ENCODE measurements around the gene EMX1.
A peak's percentile ranks its signal among the peaks of the same experiment; 100 is the strongest.

EMX1 gene

DNA sequence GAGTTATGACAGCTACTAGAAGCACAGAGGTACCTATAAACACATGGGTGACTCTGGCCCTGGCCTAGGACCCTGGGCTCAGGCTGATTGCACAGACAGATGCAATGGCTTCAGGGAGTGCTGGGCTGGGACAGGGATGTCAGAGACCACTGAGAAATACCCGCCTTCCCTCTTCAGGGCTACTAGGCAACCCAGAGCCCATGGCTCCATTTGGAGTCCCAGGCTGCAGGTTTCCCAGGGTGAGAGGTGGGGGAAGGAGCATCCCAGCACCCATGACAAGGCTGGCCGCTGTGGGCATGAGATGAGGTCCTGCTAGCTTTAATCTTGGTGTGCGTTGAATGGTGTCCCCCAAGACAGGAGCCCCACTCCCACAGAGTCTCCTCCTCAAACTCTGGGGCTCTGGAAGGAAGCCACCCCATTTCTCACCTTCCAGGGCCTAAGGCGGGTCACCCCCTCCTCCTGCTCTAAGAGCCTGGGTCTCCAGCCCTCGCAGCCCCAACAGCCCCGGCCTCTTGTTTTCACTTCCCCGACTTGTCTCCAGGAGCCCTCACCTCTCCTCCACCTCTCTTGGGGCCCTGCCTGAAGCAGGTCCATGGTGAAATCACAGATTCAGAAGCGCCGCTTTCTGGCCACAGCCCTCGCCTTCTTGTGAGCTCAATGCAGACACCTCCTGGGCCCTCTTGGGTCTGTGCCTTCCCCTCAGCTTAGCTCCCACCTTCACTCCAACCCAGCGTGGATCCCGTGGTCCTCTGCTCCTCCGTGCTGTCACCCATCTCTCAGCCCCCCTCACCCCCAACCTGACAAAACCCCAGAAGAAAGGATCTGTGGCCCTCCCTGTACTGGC lies 41.4 kb downstream of the EMX1 start:
- DNase-seq (ENCODE audit: low read depth) = no peak

DNA sequence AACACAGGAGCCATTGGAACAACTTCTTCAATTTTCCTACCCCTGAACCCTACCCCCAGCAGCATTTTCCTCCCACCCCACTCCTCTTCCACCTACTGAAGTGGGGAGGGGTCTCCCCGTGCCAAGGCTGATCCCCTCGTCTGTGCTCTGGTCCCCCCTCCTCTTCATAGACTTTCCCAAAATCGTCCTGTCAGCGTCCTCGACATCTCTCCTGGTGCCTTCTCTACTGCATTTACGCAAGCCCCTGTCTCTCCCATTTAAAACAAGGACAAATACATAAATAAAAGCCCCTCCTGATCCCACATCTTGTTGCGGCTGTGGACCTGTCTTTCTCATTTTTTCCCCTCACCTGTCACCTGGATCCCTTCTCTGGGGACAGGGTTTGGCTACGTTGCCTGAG lies 42.2 kb downstream of the EMX1 start:
- DNase-seq (ENCODE audit: low read depth) = no peak

DNA sequence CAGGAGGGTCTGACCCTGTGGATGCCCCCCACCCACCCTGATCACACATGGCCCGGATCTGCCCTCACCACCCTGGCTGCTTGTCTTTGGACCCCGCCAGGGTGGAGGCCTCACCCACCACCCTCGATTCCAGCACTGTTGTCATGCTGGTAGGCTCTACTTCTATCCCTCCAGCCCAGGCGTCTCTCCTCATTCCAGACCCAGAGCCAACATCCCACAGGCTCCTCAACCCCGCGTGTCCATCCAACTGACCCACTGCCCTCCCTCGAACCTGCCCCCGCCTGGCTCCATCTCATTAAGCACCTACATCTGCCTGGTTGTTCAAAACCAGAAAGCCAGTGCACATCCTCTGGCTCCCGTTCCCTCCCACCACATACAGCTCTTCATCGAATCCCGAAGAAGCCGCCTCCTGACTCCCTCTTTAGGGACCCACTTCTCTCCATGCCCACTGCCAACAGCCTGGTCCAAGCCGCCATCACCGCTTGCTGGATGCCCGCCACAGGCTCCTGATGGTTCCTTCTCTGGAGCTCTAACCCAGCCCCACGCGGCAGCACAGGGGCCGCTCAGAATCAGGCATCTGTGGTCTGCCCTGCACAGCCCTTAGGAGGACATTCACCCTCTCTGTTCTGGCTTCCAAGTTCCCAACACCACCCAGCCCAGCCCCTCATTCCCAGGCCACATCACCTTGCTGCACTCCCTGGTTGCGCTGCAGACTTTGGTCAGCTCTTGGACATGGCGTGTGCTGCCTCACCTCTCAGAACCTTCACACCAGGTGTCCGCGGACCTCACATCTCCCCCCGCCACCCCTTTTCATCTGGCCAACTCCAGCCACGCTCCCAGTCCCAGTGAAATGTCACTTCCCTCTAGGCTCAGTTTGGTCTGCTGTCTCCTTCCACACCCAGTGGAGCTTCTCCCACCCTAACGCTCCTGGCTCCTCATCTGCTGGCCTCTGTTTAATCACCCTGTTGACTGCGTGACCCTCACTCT lies 43.0 kb downstream of the EMX1 start:
- no peak for DNase-seq (ENCODE audit: low read depth)

DNA sequence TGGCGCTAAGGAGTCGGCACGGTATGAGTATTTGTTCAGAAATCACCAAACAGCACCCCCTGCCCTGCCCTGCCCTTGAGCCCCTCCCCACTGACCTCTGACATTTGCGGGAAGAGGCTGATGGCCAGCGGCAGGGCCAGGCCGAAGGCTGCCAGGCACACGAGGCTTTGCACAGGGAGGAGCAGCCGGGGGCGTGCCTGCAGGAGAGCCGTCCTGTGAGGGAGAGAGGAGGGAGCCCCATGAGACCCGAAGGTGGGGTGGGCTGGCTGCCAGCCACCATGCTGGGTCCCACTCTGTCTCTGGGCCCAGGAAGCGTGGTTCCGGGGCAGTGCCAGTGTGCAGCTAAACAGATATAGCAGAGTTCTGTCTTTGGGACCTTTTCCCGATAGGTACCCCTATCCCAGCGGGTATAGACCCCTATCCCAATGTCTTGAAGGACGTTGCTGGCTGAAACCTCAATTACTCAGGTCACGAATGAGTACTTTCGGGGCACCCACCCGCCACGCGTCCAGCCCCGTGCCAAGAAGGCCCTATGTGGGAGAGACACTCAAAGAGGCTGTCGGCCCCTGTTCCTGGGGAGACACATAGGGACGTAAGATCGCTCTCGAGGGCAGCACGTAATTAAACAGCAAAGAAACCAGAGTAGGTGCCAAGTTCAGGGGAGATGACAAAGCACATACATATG lies 43.9 kb downstream of the EMX1 start:
- no peak for DNase-seq (ENCODE audit: low read depth)

DNA sequence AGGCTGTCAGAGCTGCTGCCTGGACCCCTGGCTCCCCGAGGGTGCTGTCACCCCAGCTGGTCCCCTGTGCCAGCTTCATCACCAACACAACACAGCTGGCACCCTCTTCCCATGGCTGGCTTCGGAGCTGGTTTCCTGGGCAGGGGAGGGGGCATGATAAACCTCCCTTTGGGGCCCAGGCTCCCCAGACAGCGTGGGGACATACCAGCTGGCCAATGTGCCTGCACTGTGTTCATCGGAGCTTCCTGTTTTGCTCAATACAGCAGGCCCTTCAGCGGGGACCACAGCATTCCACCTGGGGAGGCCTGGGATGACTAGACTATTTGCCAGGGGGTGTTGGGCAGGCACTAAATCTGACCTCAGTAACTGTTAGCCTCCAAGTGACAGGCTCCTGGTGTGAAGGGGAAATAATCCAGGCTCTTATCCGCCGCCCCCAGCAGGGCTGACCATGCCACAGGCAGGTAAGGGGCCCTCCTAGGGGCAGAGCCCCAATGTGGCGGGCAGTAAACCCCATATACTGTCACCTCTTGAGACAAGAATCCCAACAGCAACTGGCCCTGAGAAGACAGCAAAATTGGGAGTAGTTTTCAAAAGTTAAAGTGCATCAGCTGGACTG lies 44.6 kb downstream of the EMX1 start:
- DNase-seq (ENCODE audit: low read depth) = no peak

DNA sequence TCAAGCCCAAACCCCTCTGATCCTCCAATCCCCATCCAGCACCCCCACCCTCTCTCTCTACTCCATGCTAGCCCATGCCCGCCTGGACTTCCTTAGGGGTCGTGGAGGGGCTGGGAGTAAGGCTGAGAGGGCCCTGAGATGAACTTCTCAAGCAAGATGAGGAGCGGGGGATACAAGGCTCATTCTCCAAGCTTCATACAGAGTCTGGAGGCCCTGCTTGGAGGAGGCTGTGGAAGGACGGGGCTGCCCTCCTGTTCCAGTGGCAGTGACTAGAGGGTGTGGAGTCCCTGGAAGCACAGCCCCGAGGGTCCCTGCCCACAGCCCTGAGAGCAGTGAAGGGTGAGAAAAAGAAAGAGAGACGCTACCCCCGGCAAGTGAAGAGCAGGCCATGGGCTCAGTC lies 45.6 kb downstream of the EMX1 start:
- DNase-seq (ENCODE audit: low read depth) = no peak

DNA sequence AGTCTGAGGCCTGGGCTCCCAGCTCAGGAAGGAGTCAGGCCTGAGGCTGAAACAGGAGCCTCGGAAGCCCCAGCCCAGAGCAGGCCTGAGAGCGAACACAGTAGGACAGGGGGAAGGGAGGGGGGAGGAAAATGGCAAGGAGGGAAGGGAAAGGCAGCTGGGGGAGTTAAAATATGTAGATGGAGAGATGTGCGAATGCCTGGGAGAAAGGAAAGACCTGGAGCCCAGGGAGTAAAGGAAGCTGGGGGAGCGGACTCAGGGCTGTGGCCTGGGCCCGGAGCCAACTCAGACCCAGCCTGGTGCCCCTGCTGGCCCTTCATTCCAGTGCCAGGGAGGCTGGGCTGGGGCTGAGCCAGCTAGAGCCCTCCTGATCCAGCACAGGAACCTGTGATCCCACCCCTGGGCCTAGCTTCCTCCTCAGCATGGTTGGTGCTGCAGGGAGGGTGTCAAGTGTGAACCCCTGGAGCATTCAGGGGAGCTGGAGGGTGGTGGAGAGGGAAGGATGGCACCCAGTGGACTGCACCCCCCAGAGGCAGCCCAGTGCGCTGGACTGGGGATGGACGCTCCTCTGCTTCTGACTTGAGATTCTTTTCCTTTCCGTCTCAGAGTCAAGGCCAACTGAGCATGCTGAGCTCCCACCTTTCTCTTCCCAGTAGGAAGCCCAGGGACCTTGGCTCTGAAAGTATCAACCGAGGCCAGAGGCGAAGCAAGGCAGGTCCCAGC lies 46.3 kb downstream of the EMX1 start:
- no peak for DNase-seq (ENCODE audit: low read depth)

DNA sequence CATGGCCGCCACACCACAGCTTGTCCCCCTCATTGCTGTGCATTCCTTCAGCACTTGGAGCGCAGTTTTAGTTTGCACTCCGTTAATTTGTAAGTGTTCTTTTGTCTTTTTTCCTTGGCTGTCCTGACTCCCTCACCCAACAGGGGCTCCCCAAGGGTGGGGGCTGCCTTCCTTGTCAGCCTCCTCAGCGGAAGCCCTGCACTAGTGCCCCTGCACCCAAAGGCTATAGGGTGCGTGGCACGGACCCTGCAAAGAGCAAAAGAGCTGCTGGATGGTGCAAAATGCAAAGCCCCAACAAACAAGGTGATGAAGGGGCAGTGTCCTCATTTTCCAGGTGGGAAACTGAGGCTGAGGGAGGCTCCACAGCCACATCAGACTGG lies 46.8 kb downstream of the EMX1 start:
- DNase-seq (ENCODE audit: low read depth) = no peak

DNA sequence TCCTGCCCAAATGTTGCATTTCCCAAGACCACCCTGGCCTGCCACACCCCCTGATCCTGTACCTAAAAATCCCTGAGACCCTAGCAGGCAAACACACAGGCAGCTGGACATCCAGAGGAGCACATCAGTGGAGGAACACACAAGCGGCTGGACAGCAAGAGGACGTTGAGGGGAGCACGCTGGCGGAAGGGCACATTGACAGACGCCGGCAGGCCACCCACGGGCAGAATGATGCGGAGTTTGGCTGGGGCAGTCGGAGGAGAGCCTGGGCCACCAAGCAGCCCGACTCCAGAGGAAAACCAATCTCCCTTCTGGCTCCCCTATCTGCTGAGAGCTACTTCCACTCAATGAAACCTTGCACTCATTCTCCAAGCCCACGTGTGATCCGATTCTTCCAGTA lies 47.7 kb downstream of the EMX1 start:
- DNase-seq (ENCODE audit: low read depth) = no peak

DNA sequence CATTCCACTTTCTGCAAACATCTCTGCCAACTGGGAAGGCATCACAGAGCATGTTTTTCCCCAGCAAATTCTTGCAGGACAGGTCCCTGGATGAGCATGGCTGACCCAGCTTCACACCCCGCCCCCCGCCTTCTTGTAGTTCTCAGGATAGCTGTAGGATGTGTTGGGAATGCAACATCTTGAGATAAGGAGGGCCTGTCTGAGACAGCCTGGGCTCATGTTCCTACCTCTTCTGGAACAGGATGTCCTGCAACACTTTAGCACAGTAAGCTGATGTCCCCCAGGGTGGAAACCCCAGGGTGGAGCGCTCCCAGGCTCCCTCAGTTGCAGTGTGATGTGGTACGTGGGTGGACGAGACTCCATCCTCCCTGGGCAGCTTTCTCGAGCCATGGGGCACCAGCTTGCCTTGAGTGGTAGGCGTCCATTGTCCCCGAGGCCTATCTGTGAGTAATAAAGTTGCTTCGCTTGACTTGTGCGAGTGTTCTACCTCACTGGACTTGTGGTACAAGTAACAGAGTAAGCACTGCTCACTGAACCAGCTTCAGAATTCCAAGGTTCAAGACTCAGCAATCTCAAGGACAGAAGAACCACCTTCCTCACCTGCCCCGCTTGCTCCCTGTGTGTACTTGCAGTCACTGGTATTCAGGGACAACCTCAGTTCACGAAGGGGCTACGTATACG lies 48.6 kb downstream of the EMX1 start:
- DNase-seq (ENCODE audit: low read depth) = no peak

DNA sequence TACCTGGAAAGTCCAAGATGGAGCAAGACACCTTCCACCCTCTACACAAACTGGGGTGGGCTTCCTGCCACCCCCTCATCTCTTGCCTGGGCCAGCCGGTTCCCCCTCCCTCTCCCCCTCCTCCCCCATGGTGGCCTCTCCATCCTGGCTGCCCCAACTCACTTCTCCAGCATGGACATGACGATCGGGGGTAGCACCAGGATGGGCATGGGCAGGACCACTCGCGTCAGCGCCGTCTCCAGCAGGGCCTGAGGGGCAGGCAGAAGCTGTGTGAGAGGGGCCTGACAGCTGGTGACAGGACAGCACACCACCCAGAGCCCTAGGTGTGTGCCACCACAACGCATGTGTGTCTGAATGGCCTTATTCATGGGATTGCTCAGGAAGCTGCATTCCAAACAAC lies 51.0 kb downstream of the EMX1 start:
- no peak for DNase-seq (ENCODE audit: low read depth)

DNA sequence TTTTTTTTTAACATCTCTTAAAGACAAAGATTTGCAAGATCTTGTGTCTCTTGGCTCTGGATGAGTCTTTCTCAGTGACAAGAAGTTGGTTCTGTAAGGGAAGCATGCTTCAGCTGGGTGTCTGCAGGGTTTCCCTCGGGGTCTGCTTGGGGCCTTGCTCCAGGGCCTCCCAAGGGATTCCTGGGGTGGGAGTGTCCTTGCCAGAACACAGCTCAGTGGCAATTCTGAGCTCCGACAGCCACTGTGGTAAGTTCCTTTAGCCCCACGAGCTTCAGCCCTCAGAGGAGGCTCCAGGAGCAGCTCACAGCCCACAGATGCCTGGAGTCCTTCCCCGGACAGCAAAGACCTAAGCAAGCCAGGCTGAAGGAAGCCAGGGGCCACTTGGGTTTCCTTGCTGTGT lies 52.4 kb downstream of the EMX1 start:
- DNase-seq (ENCODE audit: low read depth) = no peak

DNA sequence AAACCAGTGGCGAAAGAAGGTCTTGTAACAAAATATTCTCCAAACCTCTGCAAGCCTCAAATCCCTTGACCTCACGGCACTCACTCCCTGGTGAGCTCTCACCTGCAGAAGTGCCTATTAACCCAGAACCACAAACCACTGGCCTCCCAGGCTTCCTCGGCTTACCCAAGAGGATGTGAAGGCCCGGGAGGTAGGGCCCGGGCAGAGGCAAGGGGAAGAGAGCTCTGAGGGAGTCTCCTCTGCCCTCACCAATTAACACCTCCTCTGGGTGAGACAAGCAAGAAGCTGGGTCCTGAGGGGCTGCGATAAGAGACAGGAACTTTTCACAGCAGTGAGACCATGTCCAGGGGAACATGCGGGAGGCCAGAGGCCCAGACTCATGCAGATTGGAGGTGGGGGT lies 53.7 kb downstream of the EMX1 start:
- DNase-seq (ENCODE audit: low read depth) = no peak

DNA sequence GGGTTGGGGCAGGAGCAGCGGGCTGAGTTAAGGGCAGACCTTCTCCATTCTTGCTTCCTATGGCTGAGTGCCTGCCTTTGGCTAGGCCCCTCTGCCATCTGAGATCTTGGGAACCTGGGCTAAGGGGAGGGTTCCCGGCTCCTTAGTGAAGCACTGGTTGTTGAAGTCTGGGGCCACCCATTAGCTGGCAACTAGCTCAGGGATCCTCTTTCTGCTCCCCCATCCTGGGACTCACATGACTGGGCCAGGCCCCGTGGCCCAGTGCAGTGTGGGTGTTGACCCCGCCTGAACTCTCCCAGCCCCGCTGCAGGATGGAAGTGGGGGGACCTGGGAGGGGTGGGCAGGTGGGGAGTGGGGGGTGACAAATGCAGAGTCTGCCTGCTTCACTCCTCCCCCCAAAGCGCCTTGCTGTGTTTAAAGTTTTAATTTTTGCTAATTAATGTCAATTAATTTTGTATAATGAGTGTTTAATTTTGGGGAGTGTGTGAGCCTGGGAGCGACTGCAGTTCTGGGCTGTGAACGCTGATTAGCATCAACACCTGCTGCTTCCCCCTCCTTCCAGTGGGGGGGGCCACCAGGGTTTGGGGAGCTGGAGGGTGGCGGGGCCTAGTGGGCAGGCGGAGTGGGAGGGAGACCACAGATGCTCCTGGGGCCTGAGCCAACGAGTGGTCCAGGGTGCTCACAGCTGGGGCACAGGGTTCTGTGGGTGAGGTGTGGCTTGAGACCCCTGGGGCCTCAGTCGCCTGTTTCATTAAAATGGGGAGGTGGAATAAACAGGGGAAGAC lies 55.2 kb downstream of the EMX1 start:
- DNase-seq (ENCODE audit: low read depth) = no peak

DNA sequence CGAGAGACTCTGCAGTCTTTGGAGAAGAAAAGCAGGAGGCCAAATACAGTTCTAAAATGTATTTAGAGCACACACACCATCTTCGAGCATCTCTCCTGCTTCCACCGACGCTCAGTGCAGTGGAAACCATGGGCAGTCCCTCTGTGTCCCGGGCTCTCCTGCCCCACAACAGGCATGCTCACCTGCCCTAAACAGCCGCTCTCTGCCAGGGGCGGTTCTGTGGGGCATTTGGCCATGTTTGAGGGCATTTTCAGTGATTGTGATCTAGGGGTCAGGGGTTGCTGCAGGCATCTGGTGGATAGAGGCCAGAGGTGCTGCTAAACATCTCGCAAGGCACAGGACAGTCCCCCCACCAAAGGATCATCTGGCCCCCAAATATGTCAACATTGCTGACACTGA lies 55.8 kb downstream of the EMX1 start:
- DNase-seq (ENCODE audit: low read depth) = no peak

DNA sequence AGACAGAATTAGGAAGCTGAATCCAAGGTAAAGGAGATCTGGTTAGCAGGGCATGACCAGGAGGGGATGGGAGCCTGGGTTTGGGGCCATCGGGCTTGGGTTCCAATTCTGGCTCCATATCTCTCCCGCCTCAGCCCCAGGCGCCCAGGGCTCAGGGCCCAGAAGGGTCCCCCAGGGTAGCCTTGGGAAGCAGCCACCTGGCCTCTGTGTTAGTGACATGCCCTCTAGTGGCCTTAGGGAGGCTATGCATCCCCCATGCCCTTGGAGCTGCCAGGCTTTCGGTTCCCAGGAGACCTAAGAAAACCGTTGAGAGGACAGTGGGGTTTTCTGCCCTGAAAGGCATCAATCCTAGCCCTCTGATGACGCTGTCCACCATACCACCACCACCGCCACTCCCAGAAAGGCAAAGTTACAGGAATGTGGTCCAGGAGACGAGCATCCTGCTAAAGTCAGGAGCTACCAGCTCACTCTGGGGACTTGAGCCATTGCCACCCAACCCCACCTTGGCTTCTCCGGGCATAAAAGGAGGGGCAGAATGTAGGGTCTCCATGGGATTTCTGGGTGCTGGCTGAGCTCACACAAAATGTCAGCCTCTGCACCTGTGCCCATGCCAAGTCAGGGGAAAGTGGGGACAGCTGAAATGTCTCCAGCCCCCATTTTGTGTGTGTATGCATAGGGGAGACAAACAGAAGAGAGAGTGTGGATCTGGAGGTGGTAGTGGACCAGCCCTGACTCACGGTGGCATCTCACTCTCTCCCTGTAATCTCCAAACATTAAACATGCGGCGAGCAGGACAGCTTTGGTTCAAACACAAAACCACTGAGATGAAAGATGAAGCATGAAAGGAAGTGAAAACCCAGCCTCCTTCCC lies 56.5 kb downstream of the EMX1 start:
- peak; percentile 50 for DNase-seq (ENCODE audit: low read depth)

DNA sequence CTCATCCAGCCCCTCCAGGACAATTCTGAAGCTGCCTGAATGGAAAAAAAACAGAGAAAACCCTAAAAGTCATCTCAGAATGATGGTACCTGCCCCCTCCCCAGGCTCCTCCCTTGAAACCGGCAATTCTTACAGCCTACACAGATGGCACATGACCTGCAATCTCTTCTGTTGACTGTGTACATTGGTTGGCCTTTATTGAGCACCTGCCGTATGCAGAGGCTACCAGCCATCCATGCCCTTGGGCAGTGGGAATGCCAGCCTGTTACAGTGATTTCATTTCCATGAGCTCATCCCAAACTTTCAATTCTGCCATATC lies 57.1 kb downstream of the EMX1 start:
- no peak for DNase-seq (ENCODE audit: low read depth)

DNA sequence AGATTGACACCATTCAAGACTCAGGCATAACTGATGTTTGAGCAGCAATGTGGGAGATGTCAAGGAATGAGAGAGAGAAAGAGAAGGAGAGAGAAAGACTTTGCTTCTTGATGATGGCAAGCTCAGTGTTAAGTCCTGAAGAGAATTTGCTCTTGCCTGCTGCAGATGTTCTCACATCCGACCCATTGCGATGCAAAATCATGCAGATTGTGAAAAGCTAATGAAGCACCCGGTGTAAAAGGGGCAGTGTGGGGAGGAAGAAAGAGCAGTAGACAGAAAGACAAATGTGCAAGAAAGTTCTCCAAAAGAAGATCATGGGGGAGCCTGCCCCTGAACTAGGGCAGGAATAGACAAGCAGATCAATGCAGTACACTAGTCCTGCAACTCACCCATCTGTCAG lies 57.7 kb downstream of the EMX1 start:
- DNase-seq (ENCODE audit: low read depth) = no peak

DNA sequence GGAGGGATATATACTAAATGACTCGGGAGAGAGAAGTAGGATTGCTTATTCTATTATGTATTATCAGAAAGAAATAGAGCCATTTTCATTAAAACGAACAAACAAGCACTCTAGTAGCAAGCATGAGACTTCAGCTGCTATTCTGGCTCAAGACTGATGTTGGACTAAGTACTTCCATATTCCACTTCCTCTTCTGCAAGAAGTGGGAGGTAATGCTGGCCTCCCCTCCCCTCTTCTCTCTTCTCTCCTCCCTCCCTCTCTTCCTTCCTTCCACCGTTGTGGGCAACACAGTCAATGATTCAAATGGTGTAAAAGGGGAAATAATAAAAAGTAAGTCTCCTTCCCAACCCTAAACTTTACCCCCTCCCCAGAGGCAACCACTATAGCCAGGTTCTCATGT lies 62.6 kb downstream of the EMX1 start:
- DNase-seq (ENCODE audit: low read depth) = no peak
